NK-92 (cell line): ENCODE measurements around the gene SATB2.

Experiments used
- DNase-seq: peaks from one replicate; lab custom pipeline; 2025; ENCODE audit not compliant: unreplicated experiment; lab: John Stamatoyannopoulos, UW

Gene SATB2

GRCh38 chr2:199407421-199407820, 50.3 kb downstream of the SATB2 start:
- no peak for DNase-seq

GRCh38 chr2:199405241-199405640, 52.5 kb downstream of the SATB2 start:
- no peak for DNase-seq

GRCh38 chr2:199404841-199405240, 52.9 kb downstream of the SATB2 start:
- no peak for DNase-seq

- DNase-seq = no peak
Measured at GRCh38 chr2:199395311-199395710, 62.4 kb downstream of the SATB2 start.

GRCh38 chr2:199392363-199392762, 65.4 kb downstream of the SATB2 start:
- DNase-seq = no peak

- DNase-seq = no peak
Measured at GRCh38 chr2:199388728-199389268, 68.9 kb downstream of the SATB2 start.

- DNase-seq = no peak
Measured at GRCh38 chr2:199384043-199384442, 73.7 kb downstream of the SATB2 start.

GRCh38 chr2:199383021-199383420, 74.7 kb downstream of the SATB2 start:
- no peak for DNase-seq

GRCh38 chr2:199382091-199382490, 75.6 kb downstream of the SATB2 start:
- no peak for DNase-seq

GRCh38 chr2:199381531-199381930, 76.2 kb downstream of the SATB2 start:
- no peak for DNase-seq

GRCh38 chr2:199378948-199379650, 78.6 kb downstream of the SATB2 start:
- DNase-seq = no peak

- DNase-seq = no peak
Measured at GRCh38 chr2:199370150-199370780, 87.5 kb downstream of the SATB2 start.

- DNase-seq = no peak
Measured at GRCh38 chr2:199366406-199366805, 91.3 kb downstream of the SATB2 start.

- DNase-seq = no peak
Measured at GRCh38 chr2:199364153-199364552, 93.6 kb downstream of the SATB2 start.

- no peak for DNase-seq
Measured at GRCh38 chr2:199356412-199356811, 101.3 kb downstream of the SATB2 start.

- no peak for DNase-seq
Measured at GRCh38 chr2:199348871-199349270, 108.9 kb downstream of the SATB2 start.

- no peak for DNase-seq
Measured at GRCh38 chr2:199344012-199344411, 113.7 kb downstream of the SATB2 start.

GRCh38 chr2:199342334-199342733, 115.4 kb downstream of the SATB2 start:
- no peak for DNase-seq

GRCh38 chr2:199341123-199341522, 116.6 kb downstream of the SATB2 start:
- DNase-seq = no peak

- DNase-seq = no peak
Measured at GRCh38 chr2:199339891-199340605, 117.7 kb downstream of the SATB2 start.

- no peak for DNase-seq
Measured at GRCh38 chr2:199336546-199336945, 121.2 kb downstream of the SATB2 start.

- no peak for DNase-seq
Measured at GRCh38 chr2:199335502-199335901, 122.2 kb downstream of the SATB2 start.
